CD8-positive, alpha-beta memory T cell (primary cell): ENCODE measurements around the gene NEURL1B. TPM values are rescaled to one million over a fixed set of nuclear protein-coding genes. Genes with fewer than 3 reads are reported as not detected.
A peak's percentile ranks its signal among the peaks of the same experiment; 100 is the strongest.
"Not testable (repeated sequence)": the region's sequence is repeated elsewhere in the genome, so short reads cannot be mapped to it uniquely, and the experiment has no call there.

Source experiments
- CTCF ChIA-PET: fragments of 350-600 bp; sonication (Branson Sonifier 250); formaldehyde crosslinking; loops from one replicate; lab custom pipeline; 2021; ENCODE audit warnings: antibody characterized with exemption; lab: Charles Lee
- POLR2A ChIA-PET: fragments of 350-600 bp; sonication (Branson Sonifier 250); formaldehyde crosslinking; loops from one replicate; lab custom pipeline; 2021; ENCODE audit warnings: antibody characterized with exemption; lab: Charles Lee
- DNase-seq, 5 donors: peaks; one replicate each; pipeline versions ENCODE4 v3.0.0 to v3.0.0-alpha.2; 2020 to 2022; ENCODE audit warnings: mixed read lengths in 1 of 5
- H3K27ac ChIP-seq: one replicate; pipeline ENCODE4 v1.7.0; 2013; ENCODE audit warnings: low read depth, mild to moderate bottlenecking, low read length, moderate library complexity
- H3K27me3 ChIP-seq: 2 replicates; pipeline ENCODE4 v1.7.0; 2013; ENCODE audit warnings: low read length, mild to moderate bottlenecking; ENCODE audit not compliant: insufficient read depth, poor library complexity, severe bottlenecking
- H3K36me3 ChIP-seq: 2 replicates; pipeline ENCODE4 v1.7.0; 2013; ENCODE audit warnings: mild to moderate bottlenecking, low read length, moderate library complexity; ENCODE audit not compliant: insufficient read depth
- H3K4me1 ChIP-seq: 2 replicates; pipeline ENCODE4 v1.7.0; 2013; ENCODE audit warnings: mild to moderate bottlenecking, low read length, moderate library complexity; ENCODE audit not compliant: insufficient read depth
- H3K4me3 ChIP-seq: 2 replicates; pipeline ENCODE4 v1.7.0; 2013; ENCODE audit warnings: mild to moderate bottlenecking, low read length
- H3K9me3 ChIP-seq: 2 replicates; pipeline ENCODE4 v1.7.0; 2013; ENCODE audit warnings: mild to moderate bottlenecking, low read length
- H3K27ac Mint-ChIP-seq, 8 donors: one replicate each; pipeline ENCODE4 v1.8.0; 2020 to 2021; ENCODE audit warnings: mixed read lengths in 8 of 8, mild to moderate bottlenecking in 6 of 8, inconsistent platforms in 3 of 8, moderate library complexity in 3 of 8
- H3K27me3 Mint-ChIP-seq, 2 donors: one replicate each; pipeline ENCODE4 v1.8.0; 2020 to 2021; ENCODE audit warnings: mixed read lengths in 2 of 2, mild to moderate bottlenecking in 1 of 2, moderate library complexity in 1 of 2
- H3K36me3 Mint-ChIP-seq, 3 donors: one replicate each; pipeline ENCODE4 v1.8.0; 2020 to 2021; ENCODE audit warnings: mixed read lengths in 3 of 3, inconsistent platforms in 1 of 3, mild to moderate bottlenecking in 1 of 3
- H3K4me1 Mint-ChIP-seq, 3 donors: one replicate each; pipeline ENCODE4 v1.8.0; 2020 to 2021; ENCODE audit warnings: mixed read lengths in 3 of 3, inconsistent platforms in 1 of 3, mild to moderate bottlenecking in 1 of 3
- H3K4me3 Mint-ChIP-seq, 7 donors: one replicate each; pipeline ENCODE4 v1.8.0; 2020 to 2021; ENCODE audit warnings: mixed read lengths in 7 of 7, mild to moderate bottlenecking in 6 of 7, moderate library complexity in 4 of 7, inconsistent platforms in 2 of 7
- H3K9me3 Mint-ChIP-seq, 5 donors: one replicate each; pipeline ENCODE4 v1.8.0; 2020 to 2022; ENCODE audit warnings: mixed read lengths in 5 of 5, mild to moderate bottlenecking in 3 of 5, moderate library complexity in 2 of 5, inconsistent platforms in 1 of 5
- polyA plus RNA-seq: library from polyadenylated mRNA; unstranded; fragments of 300-500 nt; fragmentation: Illumina TruSeq; gene quantifications from one replicate; pipeline ENCODE4 v1.2.3, GENCODE V29; 2021
- total RNA-seq, 2 experiments: library from RNA; stranded (reverse); gene quantifications; one replicate each; pipeline ENCODE4 v1.2.3, GENCODE V29; 2021

Gene NEURL1B
- total and polyA plus RNA-seq, 3 experiments from 2014 or later = 0.04 to 0.13 TPM; not detected in 1

- CTCF ChIA-PET = no interaction called here
- no peaks in the 10 kb centered on the region for H3K27me3 ChIP-seq
Measured at GRCh38 chr5:172596638-172597231, 44.3 kb upstream of the NEURL1B start.

GRCh38 chr5:172597755-172598155 is 43.3 kb upstream of the NEURL1B start:
- H3K4me3 ChIP-seq = no peak overlapping the region
- Mint-ChIP-seq H3K27ac (no peak overlapping the region), H3K4me1 (no peaks in the 10 kb centered on the region), H3K27me3 (peaks cover 2 to 8% of the 10 kb centered on the region in 2 donors), H3K4me3 (no peak overlapping the region), H3K9me3 (peaks cover 0 to 3% (median 0%) of the 10 kb centered on the region in 5 donors), H3K36me3 (no peaks in the 10 kb centered on the region)
- no peak overlapping the region for H3K27ac ChIP-seq
- no peaks in the 10 kb centered on the region for H3K4me1 ChIP-seq
- no peaks in the 10 kb centered on the region for H3K27me3 ChIP-seq
- no peaks in the 10 kb centered on the region for H3K9me3 ChIP-seq
- no peaks in the 10 kb centered on the region for H3K36me3 ChIP-seq
- DNase-seq = no peak
- CTCF ChIA-PET = no interaction called here
- POLR2A ChIA-PET = no interaction called here

More at GRCh38 chr5:172596638-172597231, 44.3 kb upstream of the NEURL1B start:
- Histone ChIP-seq H3K4me3 (no peak overlapping the region), H3K9me3 (no peaks in the 10 kb centered on the region), H3K4me1 (no peaks in the 10 kb centered on the region), H3K36me3 (no peaks in the 10 kb centered on the region), H3K27ac (no peak overlapping the region)
- Mint-ChIP-seq H3K9me3 (peaks cover 0 to 3% (median 0%) of the 10 kb centered on the region in 5 donors), H3K27ac (peak overlapping the region in 1 of 8 donors; percentile 11), H3K4me1 (no peaks in the 10 kb centered on the region), H3K4me3 (peak overlapping the region in 1 of 7 donors; percentile 25), H3K36me3 (no peaks in the 10 kb centered on the region), H3K27me3 (peaks cover 1 to 4% of the 10 kb centered on the region in 2 donors)
- POLR2A ChIA-PET = no interaction called here
- no peak for DNase-seq

- POLR2A ChIA-PET = no interaction called here
- H3K9me3 ChIP-seq = no peaks in the 10 kb centered on the region
- no peak overlapping the region for H3K27ac ChIP-seq
- no peaks in the 10 kb centered on the region for H3K36me3 ChIP-seq
- Mint-ChIP-seq H3K4me1 (no peaks in the 10 kb centered on the region), H3K4me3 (no peak overlapping the region), H3K9me3 (peaks cover 0 to 5% (median 0%) of the 10 kb centered on the region in 5 donors), H3K36me3 (no peaks in the 10 kb centered on the region), H3K27me3 (peaks cover 1 to 13% of the 10 kb centered on the region in 2 donors), H3K27ac (no peak overlapping the region)
- no peak overlapping the region for H3K4me3 ChIP-seq
- CTCF ChIA-PET = no interaction called here
- no peak for DNase-seq
- H3K27me3 ChIP-seq = no peaks in the 10 kb centered on the region
- H3K4me1 ChIP-seq = no peaks in the 10 kb centered on the region
Measured at GRCh38 chr5:172598251-172599203, 42.5 kb upstream of the NEURL1B start.

- Histone ChIP-seq H3K27me3 (no peaks in the 10 kb centered on the region), H3K4me1 (no peaks in the 10 kb centered on the region), H3K27ac (no peak overlapping the region), H3K36me3 (no peaks in the 10 kb centered on the region), H3K9me3 (no peaks in the 10 kb centered on the region), H3K4me3 (no peak overlapping the region)
- ChIA-PET POLR2A (no interaction called here), CTCF (no interaction called here)
- Mint-ChIP-seq H3K36me3 (no peaks in the 10 kb centered on the region), H3K27ac (no peak overlapping the region), H3K4me1 (no peaks in the 10 kb centered on the region), H3K27me3 (peaks cover 1 to 13% of the 10 kb centered on the region in 2 donors), H3K9me3 (peaks cover 0 to 5% (median 0%) of the 10 kb centered on the region in 5 donors), H3K4me3 (no peak overlapping the region)
- DNase-seq = no peak
Measured at GRCh38 chr5:172599204-172599567, 41.9 kb upstream of the NEURL1B start.

GRCh38 chr5:172600571-172600970 is 40.5 kb upstream of the NEURL1B start:
- Histone ChIP-seq H3K9me3 (no peaks in the 10 kb centered on the region), H3K27me3 (no peaks in the 10 kb centered on the region), H3K4me1 (no peaks in the 10 kb centered on the region), H3K36me3 (no peaks in the 10 kb centered on the region), H3K4me3 (no peak overlapping the region), H3K27ac (no peak overlapping the region)
- Mint-ChIP-seq H3K27ac (no peak overlapping the region), H3K27me3 (peaks cover 1 to 13% of the 10 kb centered on the region in 2 donors), H3K4me1 (no peaks in the 10 kb centered on the region), H3K9me3 (peaks cover 0 to 5% (median 0%) of the 10 kb centered on the region in 5 donors), H3K36me3 (no peaks in the 10 kb centered on the region), H3K4me3 (no peak overlapping the region)
- POLR2A ChIA-PET = no interaction called here
- CTCF ChIA-PET = no interaction called here
- DNase-seq = no peak

GRCh38 chr5:172601576-172601975 is 39.5 kb upstream of the NEURL1B start:
- H3K4me1 Mint-ChIP-seq, CTCF ChIA-PET, DNase-seq, H3K27ac Mint-ChIP-seq, H3K27me3 ChIP-seq, H3K36me3 Mint-ChIP-seq, H3K36me3 ChIP-seq, H3K4me3 Mint-ChIP-seq, H3K9me3 ChIP-seq, H3K4me1 ChIP-seq, H3K27ac ChIP-seq, H3K9me3 Mint-ChIP-seq, POLR2A ChIA-PET, H3K4me3 ChIP-seq: not testable (repeated sequence)
- peaks cover 4 to 22% of the 10 kb centered on the region in 2 donors for H3K27me3 Mint-ChIP-seq

GRCh38 chr5:172602783-172603231 is 38.3 kb upstream of the NEURL1B start:
- H3K27ac ChIP-seq = no peak overlapping the region
- H3K36me3 ChIP-seq = no peaks in the 10 kb centered on the region
- H3K4me1 ChIP-seq = no peaks in the 10 kb centered on the region
- H3K9me3 Mint-ChIP-seq = peaks cover 0 to 10% (median 0%) of the 10 kb centered on the region in 5 donors
- H3K4me3 ChIP-seq = no peak overlapping the region
- peaks cover 5 to 34% of the 10 kb centered on the region in 2 donors for H3K27me3 Mint-ChIP-seq
- H3K4me1 Mint-ChIP-seq = no peaks in the 10 kb centered on the region
- H3K36me3 Mint-ChIP-seq = no peaks in the 10 kb centered on the region
- no peaks in the 10 kb centered on the region for H3K9me3 ChIP-seq
- H3K27ac Mint-ChIP-seq = no peak overlapping the region
- H3K4me3 Mint-ChIP-seq = no peak overlapping the region
- CTCF ChIA-PET = no interaction called here
- DNase-seq = no peak
- H3K27me3 ChIP-seq = no peaks in the 10 kb centered on the region
- POLR2A ChIA-PET = no interaction called here

- CTCF ChIA-PET = no interaction called here
- no peaks in the 10 kb centered on the region for H3K36me3 Mint-ChIP-seq
- H3K36me3 ChIP-seq = no peaks in the 10 kb centered on the region
- POLR2A ChIA-PET = no interaction called here
- H3K27me3 ChIP-seq = no peaks in the 10 kb centered on the region
- no peak overlapping the region for H3K4me3 Mint-ChIP-seq
- no peaks in the 10 kb centered on the region for H3K4me1 Mint-ChIP-seq
- H3K27ac Mint-ChIP-seq = no peak overlapping the region
- H3K4me3 ChIP-seq = no peak overlapping the region
- H3K27ac ChIP-seq = no peak overlapping the region
- H3K9me3 Mint-ChIP-seq = peaks cover 0 to 10% (median 0%) of the 10 kb centered on the region in 5 donors
- no peaks in the 10 kb centered on the region for H3K9me3 ChIP-seq
- no peaks in the 10 kb centered on the region for H3K4me1 ChIP-seq
- no peak for DNase-seq
- H3K27me3 Mint-ChIP-seq = peaks cover 5 to 38% of the 10 kb centered on the region in 2 donors
Measured at GRCh38 chr5:172603251-172603806, 37.7 kb upstream of the NEURL1B start.
